ENCODE results near the gene OTULIN. TPM values are rescaled to one million over a fixed set of nuclear protein-coding genes. Genes with fewer than 3 reads are reported as not detected.

Gene OTULIN
- total RNA-seq, 1 donor from 2014 or later: 96.5 TPM

GRCh38 chr5:14655146-14655741 lies 9.3 kb upstream of the OTULIN start:
- no peak for TF ChIP-seq CTCF (IDR thresholded peaks at IDR 0.05)
- Mint-ChIP-seq H3K36me3 (ENCODE audit: low read depth) (no peaks in the 10 kb centered on the region), H3K4me3 (no peak overlapping the region), H3K4me1 (peaks cover 45% of the 10 kb centered on the region), H3K9me3 (no peaks in the 10 kb centered on the region), H3K27ac (peak overlapping the region; percentile 86), H3K27me3 (no peaks in the 10 kb centered on the region)
- DNase-seq (no peak), ATAC-seq (ENCODE audit: low read depth) (no peak)
- intact Hi-C loops (cut with micrococcal nuclease): loop anchor here (5.0 kb wide), 1 partner anchor 548 kb away; no protein-coding TSS in a partner anchor
- ChIA-PET POLR2A (interaction anchor here (1.8 kb wide), 1 partner anchor 9 kb away, joined by 8 read pairs; the partner anchor contains the start of gene OTULIN), CTCF (interaction anchor here (1.0 kb wide), 1 partner anchor 26 kb away, joined by 3 read pairs; no protein-coding TSS in a partner anchor)

GRCh38 chr5:14656898-14657297 lies 7.6 kb upstream of the OTULIN start:
- H3K4me1 Mint-ChIP-seq: peaks cover 60% of the 10 kb centered on the region
- DNase-seq (no peak), ATAC-seq (ENCODE audit: low read depth) (peak; percentile 38)
- no peaks in the 10 kb centered on the region for H3K36me3 Mint-ChIP-seq (ENCODE audit: low read depth)
- ChIA-PET POLR2A (interaction anchor here (1.0 to 2.4 kb wide), 2 partner anchors 11 to 21 kb away, joined by 3 to 8 read pairs; no protein-coding TSS in a partner anchor), CTCF (interaction anchor here (1.2 to 1.8 kb wide), 4 partner anchors 8 to 28 kb away, joined by 3 to 18 read pairs (median 6); no protein-coding TSS in a partner anchor)
- no peaks in the 10 kb centered on the region for H3K9me3 Mint-ChIP-seq
- H3K4me3 Mint-ChIP-seq: peak overlapping the region; percentile 41
- no peak for TF ChIP-seq CTCF (IDR thresholded peaks at IDR 0.05)
- intact Hi-C loops (cut with micrococcal nuclease): loop anchor here (5.0 kb wide), 1 partner anchor 550 kb away; no protein-coding TSS in a partner anchor
- no peaks in the 10 kb centered on the region for H3K27me3 Mint-ChIP-seq
- H3K27ac Mint-ChIP-seq: peak overlapping the region; percentile 86

GRCh38 chr5:14659821-14660607 lies 4.5 kb upstream of the OTULIN start:
- no peaks in the 10 kb centered on the region for H3K9me3 Mint-ChIP-seq
- H3K4me3 Mint-ChIP-seq: no peak overlapping the region
- DNase-seq (no peak), ATAC-seq (ENCODE audit: low read depth) (no peak)
- H3K27me3 Mint-ChIP-seq: no peaks in the 10 kb centered on the region
- H3K4me1 Mint-ChIP-seq: peaks cover 79% of the 10 kb centered on the region
- intact Hi-C loops (cut with micrococcal nuclease): loop anchor here (5.0 to 10.0 kb wide), 5 partner anchors 318 to 1807 kb away; partner anchors contain the start of gene ZNF622
- POLR2A ChIA-PET: no interaction called here
- H3K36me3 Mint-ChIP-seq (ENCODE audit: low read depth): peaks cover 12% of the 10 kb centered on the region
- CTCF ChIA-PET: no interaction called here
- TF ChIP-seq CTCF (IDR thresholded peaks at IDR 0.05): no peak
- no peak overlapping the region for H3K27ac Mint-ChIP-seq

- TF ChIP-seq CTCF (IDR thresholded peaks at IDR 0.05): no peak
- DNase-seq (no peak), ATAC-seq (ENCODE audit: low read depth) (no peak)
- CTCF ChIA-PET: interaction anchor here (1.8 kb wide), 1 partner anchor 12 kb away, joined by 6 read pairs; no protein-coding TSS in a partner anchor
- intact Hi-C loops (cut with micrococcal nuclease): loop anchor here (5.0 to 10.0 kb wide), 4 partner anchors 319 to 1806 kb away; partner anchors contain the start of gene ZNF622
- Mint-ChIP-seq H3K27me3 (no peaks in the 10 kb centered on the region), H3K4me1 (peaks cover 78% of the 10 kb centered on the region), H3K36me3 (ENCODE audit: low read depth) (peaks cover 18% of the 10 kb centered on the region), H3K4me3 (peak overlapping the region; percentile 28), H3K27ac (peak overlapping the region; percentile 65), H3K9me3 (no peaks in the 10 kb centered on the region)
- POLR2A ChIA-PET: no interaction called here
Measured at GRCh38 chr5:14660833-14661232, 3.7 kb upstream of the OTULIN start.
